Lower leg skin (tissue), 3 donors: ENCODE results near the gene CHST4.
"Not testable (repeated sequence)": the region's sequence is repeated elsewhere in the genome, so short reads cannot be mapped to it uniquely, and the experiment has no call there.

Experiments
- POLR2A ChIP-seq, 2 donors: fragments of 450-650 bp; IDR thresholded peaks; one replicate each; pipeline ENCODE4 v1.6.1; 2016 to 2017; ENCODE audit warnings: antibody characterized with exemption in 2 of 2, mild to moderate bottlenecking in 1 of 2, moderate library complexity in 1 of 2
- TF ChIP-seq, protein P1 (sequence below), 3 donors: fragments of 450-650 bp; IDR thresholded peaks; one replicate each; pipeline ENCODE4 v1.5.1; 2016; ENCODE audit warnings: antibody characterized with exemption in 3 of 3, mild to moderate bottlenecking in 3 of 3, moderate library complexity in 2 of 3

DNA sequence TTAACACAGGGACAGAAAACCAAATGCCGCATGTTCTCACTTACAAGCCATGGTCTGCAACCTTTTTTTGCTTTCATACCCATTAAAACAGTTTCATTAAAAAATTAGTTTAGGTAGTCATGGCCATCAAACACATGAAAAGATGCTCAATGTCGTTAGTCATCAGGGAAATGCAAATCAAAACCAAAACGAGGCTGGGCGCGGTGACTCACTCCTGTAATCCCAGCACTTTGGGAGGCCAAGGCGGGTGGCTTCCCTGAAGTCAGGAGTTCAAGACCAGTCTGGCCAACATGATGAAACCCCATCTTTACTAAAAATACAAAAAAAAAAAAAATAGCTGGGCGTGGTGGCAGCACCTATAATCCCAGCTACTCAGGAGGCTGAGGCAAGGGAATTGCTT, 22.2 kb upstream of the CHST4 start:
- TF ChIP-seq, protein P1, sequence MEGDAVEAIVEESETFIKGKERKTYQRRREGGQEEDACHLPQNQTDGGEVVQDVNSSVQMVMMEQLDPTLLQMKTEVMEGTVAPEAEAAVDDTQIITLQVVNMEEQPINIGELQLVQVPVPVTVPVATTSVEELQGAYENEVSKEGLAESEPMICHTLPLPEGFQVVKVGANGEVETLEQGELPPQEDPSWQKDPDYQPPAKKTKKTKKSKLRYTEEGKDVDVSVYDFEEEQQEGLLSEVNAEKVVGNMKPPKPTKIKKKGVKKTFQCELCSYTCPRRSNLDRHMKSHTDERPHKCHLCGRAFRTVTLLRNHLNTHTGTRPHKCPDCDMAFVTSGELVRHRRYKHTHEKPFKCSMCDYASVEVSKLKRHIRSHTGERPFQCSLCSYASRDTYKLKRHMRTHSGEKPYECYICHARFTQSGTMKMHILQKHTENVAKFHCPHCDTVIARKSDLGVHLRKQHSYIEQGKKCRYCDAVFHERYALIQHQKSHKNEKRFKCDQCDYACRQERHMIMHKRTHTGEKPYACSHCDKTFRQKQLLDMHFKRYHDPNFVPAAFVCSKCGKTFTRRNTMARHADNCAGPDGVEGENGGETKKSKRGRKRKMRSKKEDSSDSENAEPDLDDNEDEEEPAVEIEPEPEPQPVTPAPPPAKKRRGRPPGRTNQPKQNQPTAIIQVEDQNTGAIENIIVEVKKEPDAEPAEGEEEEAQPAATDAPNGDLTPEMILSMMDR (IDR thresholded peaks at IDR 0.05), result not testable (repeated sequence)
- TF ChIP-seq POLR2A (IDR thresholded peaks at IDR 0.05), result not testable (repeated sequence)
